NT2/D1 (cell line): ENCODE results near the gene AFAP1L1.

ENCODE experiments used
- DNase-seq: peaks from one replicate; pipeline ENCODE4 v3.0.0-alpha.2; 2011; ENCODE audit warnings: low read depth, low spot score
- H3K27me3 ChIP-seq: 2 replicates; pipeline ENCODE4 v1.6.0; 2011; ENCODE audit warnings: mild to moderate bottlenecking; ENCODE audit not compliant: insufficient read length, insufficient read depth
- H3K36me3 ChIP-seq: 2 replicates; pipeline ENCODE4 v1.6.1; 2011; ENCODE audit warnings: mild to moderate bottlenecking, low read length, mixed read lengths; ENCODE audit not compliant: insufficient read depth, insufficient read length
- H3K4me1 ChIP-seq: 2 replicates; pipeline ENCODE4 v1.5.1; 2011; ENCODE audit not compliant: insufficient read depth, insufficient read length
- H3K4me3 ChIP-seq: 2 replicates; pipeline ENCODE4 v1.5.1; 2011; ENCODE audit warnings: low read depth; ENCODE audit not compliant: insufficient read length
- H3K9ac ChIP-seq: 2 replicates; pipeline ENCODE4 v1.6.0; 2011; ENCODE audit warnings: low read depth; ENCODE audit not compliant: insufficient read length
- H3K9me3 ChIP-seq: 2 replicates; pipeline ENCODE4 v1.5.1; 2011; ENCODE audit warnings: mild to moderate bottlenecking, low read length; ENCODE audit not compliant: insufficient read depth
- SUZ12 ChIP-seq: IDR thresholded peaks from 2 replicates; pipeline ENCODE4 v1.6.1; 2011; ENCODE audit not compliant: insufficient read length, insufficient read depth; ENCODE audit errors: extremely low read depth
- YY1 ChIP-seq: IDR thresholded peaks from 2 replicates; pipeline ENCODE4 v1.6.1; 2011; ENCODE audit not compliant: insufficient read length, insufficient read depth
- ZNF274 ChIP-seq: IDR thresholded peaks from 2 replicates; pipeline ENCODE4 v1.6.1; 2011; ENCODE audit warnings: mild to moderate bottlenecking, low read depth, low read length

AFAP1L1 gene

GRCh38 chr5:149378241-149378820 is 106.7 kb downstream of the AFAP1L1 start:
- Histone ChIP-seq H3K9ac (no peak overlapping the region), H3K4me3 (no peak overlapping the region), H3K27me3 (no peaks in the 10 kb centered on the region), H3K9me3 (no peaks in the 10 kb centered on the region), H3K36me3 (no peaks in the 10 kb centered on the region), H3K4me1 (peaks cover 7% of the 10 kb centered on the region)
- DNase-seq, result no peak
- TF ChIP-seq ZNF274 (no peak), YY1 (no peak), SUZ12 (no peak)

GRCh38 chr5:149379177-149379761 is 107.6 kb downstream of the AFAP1L1 start, which contains the start of gene IL17B:
Gene IL17B, minus strand, starts transcription at chr5:149379292. Its CDS starts 67 bp downstream, at chr5:149379225.
- no peaks in the 10 kb centered on the region for H3K27me3 ChIP-seq
- no peaks in the 10 kb centered on the region for H3K36me3 ChIP-seq
- peaks cover 7% of the 10 kb centered on the region for H3K4me1 ChIP-seq
- peak within 1 kb of the TSS; percentile 42 for H3K9ac ChIP-seq
- DNase-seq, result no peak
- H3K4me3 ChIP-seq, result no peak within 1 kb of the TSS
- H3K9me3 ChIP-seq, result no peaks in the 10 kb centered on the region
- TF ChIP-seq SUZ12 (no peak), YY1 (no peak), ZNF274 (no peak)

GRCh38 chr5:149379818-149380374 is 108.2 kb downstream of the AFAP1L1 start:
- H3K9me3 ChIP-seq, result no peaks in the 10 kb centered on the region
- H3K4me1 ChIP-seq, result peaks cover 7% of the 10 kb centered on the region
- H3K4me3 ChIP-seq, result no peak overlapping the region
- H3K27me3 ChIP-seq, result no peaks in the 10 kb centered on the region
- no peak for DNase-seq
- H3K36me3 ChIP-seq, result no peaks in the 10 kb centered on the region
- TF ChIP-seq ZNF274, result no peak
- no peak for TF ChIP-seq SUZ12
- no peak for TF ChIP-seq YY1
- H3K9ac ChIP-seq, result peak overlapping the region; percentile 42

- peaks cover 7% of the 10 kb centered on the region for H3K4me1 ChIP-seq
- TF ChIP-seq ZNF274 (no peak), SUZ12 (no peak), YY1 (no peak)
- no peaks in the 10 kb centered on the region for H3K9me3 ChIP-seq
- H3K4me3 ChIP-seq, result no peak overlapping the region
- H3K27me3 ChIP-seq, result no peaks in the 10 kb centered on the region
- no peak overlapping the region for H3K9ac ChIP-seq
- H3K36me3 ChIP-seq, result no peaks in the 10 kb centered on the region
- DNase-seq, result no peak
These were observed 108.9 kb downstream of the AFAP1L1 start for GRCh38 chr5:149380466-149381121.

GRCh38 chr5:149381261-149381985 is 109.8 kb downstream of the AFAP1L1 start:
- no peaks in the 10 kb centered on the region for H3K27me3 ChIP-seq
- no peak for DNase-seq
- H3K36me3 ChIP-seq, result no peaks in the 10 kb centered on the region
- no peak for TF ChIP-seq ZNF274
- TF ChIP-seq YY1, result no peak
- no peak for TF ChIP-seq SUZ12
- no peak overlapping the region for H3K4me3 ChIP-seq
- peaks cover 7% of the 10 kb centered on the region for H3K4me1 ChIP-seq
- H3K9me3 ChIP-seq, result no peaks in the 10 kb centered on the region
- H3K9ac ChIP-seq, result no peak overlapping the region

- TF ChIP-seq SUZ12 (no peak), YY1 (no peak), ZNF274 (no peak)
- Histone ChIP-seq H3K4me3 (no peak overlapping the region), H3K9ac (no peak overlapping the region), H3K27me3 (no peaks in the 10 kb centered on the region), H3K9me3 (no peaks in the 10 kb centered on the region), H3K36me3 (no peaks in the 10 kb centered on the region), H3K4me1 (peaks cover 7% of the 10 kb centered on the region)
- peak; percentile 59 for DNase-seq
These were observed 110.3 kb downstream of the AFAP1L1 start for GRCh38 chr5:149381986-149382338.
